SK-N-SH (cell line): Measurements from ENCODE around the gene PTPRG. TPM values are rescaled to one million over a fixed set of nuclear protein-coding genes. Genes with fewer than 3 reads are reported as not detected.

Experiments
- CTCF ChIA-PET: fragments of 300-600, 350-600 bp; formaldehyde crosslinking; extraction: SDS; loops from one replicate; lab custom pipeline; 2021; lab: Yijun Ruan, JAX
- POLR2A ChIA-PET: fragments of 350-600 bp; sonication (Branson Sonifier 250); formaldehyde crosslinking; extraction: SDS; loops from one replicate; lab custom pipeline; 2020; ENCODE audit warnings: antibody characterized with exemption, inconsistent platforms; lab: Yijun Ruan, JAX
- DNase-seq: peaks from one replicate; pipeline ENCODE4 v3.0.0; 2012
- H2AFZ ChIP-seq: fragments of 200-600 bp; sonication (generic); 2 replicates; pipeline ENCODE4 v1.8.1; 2016; ENCODE audit warnings: antibody characterized with exemption, mild to moderate bottlenecking, low read depth
- H3F3A ChIP-seq: fragments of 200-600 bp; sonication (generic); replicated peaks from 2 replicates; pipeline ENCODE3; 2016; ENCODE audit warnings: antibody characterized with exemption, mild to moderate bottlenecking; ENCODE audit not compliant: insufficient read depth
- H3K27ac ChIP-seq, 2 experiments: fragments of 200-500 bp in 1 of 2; fragments of 200-600 bp in 1 of 2; sonication (Bioruptor generic) in 1 of 2; sonication (generic), shearing (Covaris generic) in 1 of 2; 2 replicates each; pipeline versions ENCODE4 v1.5.1 to v1.6.1; 2014 to 2016; ENCODE audit warnings: low read depth in 2 of 2, inconsistent platforms in 1 of 2, low read length in 1 of 2, mild to moderate bottlenecking in 1 of 2, mixed read lengths in 1 of 2
- H3K27me3 ChIP-seq: fragments of 200-600 bp; sonication (generic), shearing (Covaris generic); 2 replicates; pipeline ENCODE4 v1.6.1; 2016; ENCODE audit warnings: mixed run types; ENCODE audit not compliant: insufficient read depth
- H3K36me3 ChIP-seq, 2 experiments: fragments of 200-500 bp in 1 of 2; fragments of 200-600 bp in 1 of 2; sonication (Bioruptor generic) in 1 of 2; sonication (generic) in 1 of 2; replicated peaks in 1 of 2; 2 replicates each; pipeline versions ENCODE3 to v1.5.1; 2014 to 2016; ENCODE audit warnings: low read length in 1 of 2, mild to moderate bottlenecking in 1 of 2; ENCODE audit not compliant: insufficient read depth in 2 of 2, control insufficient read depth in 1 of 2
- H3K4me1 ChIP-seq, 2 experiments: fragments of 200-500 bp in 1 of 2; fragments of 200-600 bp in 1 of 2; sonication (Bioruptor generic) in 1 of 2; sonication (generic), shearing (Covaris generic) in 1 of 2; 2 replicates each; pipeline versions ENCODE4 v1.5.1 to v1.6.1; 2014 to 2016; ENCODE audit warnings: low read depth in 1 of 2, low read length in 1 of 2, mixed run types in 1 of 2; ENCODE audit not compliant: insufficient read depth in 2 of 2, control insufficient read depth in 1 of 2
- H3K4me2 ChIP-seq: fragments of 200-600 bp; sonication (generic), shearing (Covaris generic); 2 replicates; pipeline ENCODE4 v1.6.1; 2017; ENCODE audit warnings: mixed run types
- H3K4me3 ChIP-seq, 2 experiments: fragments of 200-500 bp in 1 of 2; fragments of 200-600 bp in 1 of 2; sonication (Bioruptor generic) in 1 of 2; sonication (generic), shearing (Covaris generic) in 1 of 2; 2 replicates each; pipeline versions ENCODE4 v1.5.1 to v1.8.1; 2014 to 2016; ENCODE audit warnings: low read depth in 2 of 2, inconsistent platforms in 1 of 2, low read length in 1 of 2, mild to moderate bottlenecking in 1 of 2, mixed read lengths in 1 of 2, moderate library complexity in 1 of 2
- H3K79me2 ChIP-seq: fragments of 200-600 bp; sonication (generic); 2 replicates; pipeline ENCODE4 v1.8.1; 2017; ENCODE audit warnings: mild to moderate bottlenecking; ENCODE audit not compliant: insufficient read depth
- H3K9ac ChIP-seq: fragments of 200-600 bp; sonication (generic); 2 replicates; pipeline ENCODE4 v1.6.1; 2017; ENCODE audit warnings: mixed run types
- H3K9me2 ChIP-seq: fragments of 200-600 bp; sonication (generic); 2 replicates; pipeline ENCODE4 v1.6.1; 2017; ENCODE audit warnings: mixed run types
- H3K9me3 ChIP-seq: fragments of 200-600 bp; sonication (generic); 2 replicates; pipeline ENCODE4 v1.6.1; 2017; ENCODE audit warnings: mixed run types, mild to moderate bottlenecking, moderate library complexity
- H4K20me1 ChIP-seq: fragments of 200-600 bp; sonication (generic); 2 replicates; pipeline ENCODE4 v1.6.1; 2017; ENCODE audit warnings: mild to moderate bottlenecking, mixed run types; ENCODE audit not compliant: insufficient read depth
- CHD2 ChIP-seq: fragments of 150-350 bp; IDR thresholded peaks from 2 replicates; pipeline ENCODE4 v1.6.1; 2018; ENCODE audit warnings: low read length; ENCODE audit not compliant: partially characterized antibody
- EP300 ChIP-seq, 2 experiments: IDR thresholded peaks; 2 replicates each; pipeline versions ENCODE4 v1.4.0 to v1.6.1; 2012; ENCODE audit warnings: borderline replicate concordance in 1 of 2, low read depth in 1 of 2, low read length in 1 of 2
- EZH2phosphoT487 ChIP-seq: fragments of 200-600 bp; sonication (generic); IDR thresholded peaks from 2 replicates; pipeline ENCODE4 v1.6.1; 2017; ENCODE audit warnings: low read depth, mixed run types, mild to moderate bottlenecking, antibody characterized with exemption, moderate library complexity, borderline replicate concordance
- FOXM1 ChIP-seq: IDR thresholded peaks from 2 replicates; pipeline ENCODE4 v1.4.0; 2012; ENCODE audit warnings: low read depth, mild to moderate bottlenecking
- GABPA ChIP-seq: IDR thresholded peaks from 2 replicates; pipeline ENCODE4 v1.4.0; 2012; ENCODE audit warnings: low read depth, mild to moderate bottlenecking
- MXI1 ChIP-seq: IDR thresholded peaks from 2 replicates; pipeline ENCODE4 v1.6.1; 2012; ENCODE audit warnings: mild to moderate bottlenecking, low read depth, low read length, improper control_type of control experiment
- NFIC ChIP-seq: IDR thresholded peaks from 2 replicates; pipeline ENCODE4 v1.4.0; 2012; ENCODE audit warnings: borderline replicate concordance
- RFX5 ChIP-seq: IDR thresholded peaks from 2 replicates; pipeline ENCODE4 v1.6.1; 2012; ENCODE audit warnings: mild to moderate bottlenecking, improper control_type of control experiment, low read length
- SIN3A ChIP-seq: IDR thresholded peaks from 2 replicates; pipeline ENCODE4 v1.6.1; 2012; ENCODE audit warnings: low read depth, mild to moderate bottlenecking, low read length, moderate library complexity, borderline replicate concordance
- TAF1 ChIP-seq: IDR thresholded peaks from 2 replicates; pipeline ENCODE4 v1.6.1; 2012; ENCODE audit warnings: low read depth, mild to moderate bottlenecking, low read length, moderate library complexity, borderline replicate concordance
- TCF12 ChIP-seq: IDR thresholded peaks from 2 replicates; pipeline ENCODE4 v1.4.0; 2012
- YY1 ChIP-seq: IDR thresholded peaks from 2 replicates; pipeline ENCODE4 v1.4.0; 2012; ENCODE audit warnings: low read depth, mild to moderate bottlenecking
- WGBS: methylation state at CpG from one replicate; pipeline ENCODE4 v1.1.6; 2017; ENCODE audit warnings: low lambda C conversion rate; 5-methylcytosine and 5-hydroxymethylcytosine counted together
- polyA plus RNA-seq, 3 experiments: library from polyadenylated mRNA; depleted of rRNA; stranded (reverse); fragments of >200 nt; gene quantifications; 2 replicates each; pipeline ENCODE4 v1.2.3, GENCODE V29; 2012
- TF ChIP-seq, protein P1 (sequence below): IDR thresholded peaks from 2 replicates; pipeline ENCODE4 v1.4.0; 2012; ENCODE audit warnings: low read depth, borderline replicate concordance
- TF ChIP-seq, protein P2 (sequence below): fragments of 150-350 bp; IDR thresholded peaks from 2 replicates; pipeline ENCODE4 v1.6.1; 2016; ENCODE audit warnings: mild to moderate bottlenecking, low read depth, low read length
- TF ChIP-seq, protein P3 (sequence below): fragments of 200-600 bp; sonication (generic); IDR thresholded peaks from 2 replicates; pipeline ENCODE4 v1.6.1; 2017; ENCODE audit warnings: antibody characterized with exemption, mild to moderate bottlenecking, moderate library complexity

The PTPRG gene
- polyA plus RNA-seq, 1 of the 3 experiments (the other 2 are of a cell fraction), result 14.1 TPM

DNA sequence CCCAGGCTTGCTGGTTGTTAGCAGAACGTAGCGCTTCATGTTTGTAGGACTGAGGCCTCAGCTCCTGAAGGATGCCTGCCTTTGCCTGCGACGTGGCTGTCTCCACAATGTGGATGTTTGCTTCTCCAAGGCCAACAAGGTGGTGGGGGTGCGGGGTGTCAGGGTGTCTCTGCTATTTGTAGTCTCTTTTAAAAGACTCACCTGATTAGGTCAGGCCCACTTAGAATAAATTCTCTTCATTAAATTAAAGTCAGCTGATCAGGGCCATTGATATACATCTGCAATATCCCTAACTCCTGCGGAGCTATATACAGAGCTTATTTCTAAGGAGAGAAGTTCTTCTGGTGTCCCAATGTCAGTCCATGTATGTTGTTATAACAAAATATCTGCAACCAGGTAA, 44.8 kb downstream of the PTPRG start:
- no peaks in the 10 kb centered on the region for H3K9me3 ChIP-seq
- H3K9ac ChIP-seq, result no peak overlapping the region
- H4K20me1 ChIP-seq, result 0 out of 2 replicates have a peak, but pooled peaks cover 5% of the 10 kb centered on the region
- peaks cover 19% of the 10 kb centered on the region for H3K79me2 ChIP-seq
- H3K4me1 ChIP-seq, result peaks cover 0 to 2% of the 10 kb centered on the region in 2 experiments; a peak in 1 of 4 replicates
- 93% methylated on average over 6 of the region's 6 CpGs for WGBS
- CTCF ChIA-PET, result no interaction called here
- H3K9me2 ChIP-seq, result no peaks in the 10 kb centered on the region
- TF ChIP-seq FOXM1, result no peak
- no peak for TF ChIP-seq EZH2phosphoT487
- no peak for TF ChIP-seq TAF1
- TF ChIP-seq, protein P1, sequence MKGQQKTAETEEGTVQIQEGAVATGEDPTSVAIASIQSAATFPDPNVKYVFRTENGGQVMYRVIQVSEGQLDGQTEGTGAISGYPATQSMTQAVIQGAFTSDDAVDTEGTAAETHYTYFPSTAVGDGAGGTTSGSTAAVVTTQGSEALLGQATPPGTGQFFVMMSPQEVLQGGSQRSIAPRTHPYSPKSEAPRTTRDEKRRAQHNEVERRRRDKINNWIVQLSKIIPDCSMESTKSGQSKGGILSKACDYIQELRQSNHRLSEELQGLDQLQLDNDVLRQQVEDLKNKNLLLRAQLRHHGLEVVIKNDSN, result no peak
- no peak for TF ChIP-seq EP300 (IDR thresholded peaks at IDR 0.05; ENCODE audit: borderline replicate concordance in 1 of 2, low read depth in 1 of 2, low read length in 1 of 2)
- no peak for TF ChIP-seq SIN3A
- no peak for TF ChIP-seq TCF12
- no peak for TF ChIP-seq RFX5
- TF ChIP-seq, protein P2, sequence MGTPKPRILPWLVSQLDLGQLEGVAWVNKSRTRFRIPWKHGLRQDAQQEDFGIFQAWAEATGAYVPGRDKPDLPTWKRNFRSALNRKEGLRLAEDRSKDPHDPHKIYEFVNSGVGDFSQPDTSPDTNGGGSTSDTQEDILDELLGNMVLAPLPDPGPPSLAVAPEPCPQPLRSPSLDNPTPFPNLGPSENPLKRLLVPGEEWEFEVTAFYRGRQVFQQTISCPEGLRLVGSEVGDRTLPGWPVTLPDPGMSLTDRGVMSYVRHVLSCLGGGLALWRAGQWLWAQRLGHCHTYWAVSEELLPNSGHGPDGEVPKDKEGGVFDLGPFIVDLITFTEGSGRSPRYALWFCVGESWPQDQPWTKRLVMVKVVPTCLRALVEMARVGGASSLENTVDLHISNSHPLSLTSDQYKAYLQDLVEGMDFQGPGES, result no peak
- TF ChIP-seq CHD2, result no peak
- TF ChIP-seq MXI1, result no peak
- no peak for TF ChIP-seq NFIC
- TF ChIP-seq YY1, result no peak
- TF ChIP-seq GABPA, result no peak
- TF ChIP-seq, all 33 proteins: peak for 0
- no peak overlapping the region for H3K4me3 ChIP-seq
- H3K4me2 ChIP-seq, result no peak overlapping the region
- peaks cover 0 to 15% of the 10 kb centered on the region in 2 experiments for H3K36me3 ChIP-seq
- H3F3A ChIP-seq, result no peaks in the 10 kb centered on the region
- DNase-seq, result no peak
- H2AFZ ChIP-seq, result no peak overlapping the region
- no peak overlapping the region for H3K27ac ChIP-seq
- H3K27me3 ChIP-seq, result no peaks in the 10 kb centered on the region
- POLR2A ChIA-PET, result no interaction called here

DNA sequence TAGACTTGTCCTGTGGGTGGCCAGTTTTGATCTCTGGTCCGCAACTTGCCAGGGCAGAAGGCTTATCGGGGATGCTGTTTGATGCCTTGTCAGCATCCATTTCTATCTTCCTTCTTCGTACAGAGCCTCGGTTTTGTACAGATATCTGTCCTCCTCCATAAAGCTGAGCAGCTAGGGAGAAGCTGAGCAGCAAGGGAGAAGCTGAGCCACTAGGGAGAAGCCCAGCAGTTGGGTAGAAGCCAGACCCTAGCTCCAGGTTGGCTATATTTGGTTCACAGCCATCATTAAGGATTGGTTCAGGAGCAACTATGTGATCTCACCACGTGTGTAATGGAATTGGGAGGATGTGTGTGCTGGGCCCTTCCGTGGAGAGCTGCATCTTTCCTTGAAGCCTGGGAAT, 46.7 kb downstream of the PTPRG start:
- TF ChIP-seq, protein P2, result no peak
- TF ChIP-seq, protein P3, sequence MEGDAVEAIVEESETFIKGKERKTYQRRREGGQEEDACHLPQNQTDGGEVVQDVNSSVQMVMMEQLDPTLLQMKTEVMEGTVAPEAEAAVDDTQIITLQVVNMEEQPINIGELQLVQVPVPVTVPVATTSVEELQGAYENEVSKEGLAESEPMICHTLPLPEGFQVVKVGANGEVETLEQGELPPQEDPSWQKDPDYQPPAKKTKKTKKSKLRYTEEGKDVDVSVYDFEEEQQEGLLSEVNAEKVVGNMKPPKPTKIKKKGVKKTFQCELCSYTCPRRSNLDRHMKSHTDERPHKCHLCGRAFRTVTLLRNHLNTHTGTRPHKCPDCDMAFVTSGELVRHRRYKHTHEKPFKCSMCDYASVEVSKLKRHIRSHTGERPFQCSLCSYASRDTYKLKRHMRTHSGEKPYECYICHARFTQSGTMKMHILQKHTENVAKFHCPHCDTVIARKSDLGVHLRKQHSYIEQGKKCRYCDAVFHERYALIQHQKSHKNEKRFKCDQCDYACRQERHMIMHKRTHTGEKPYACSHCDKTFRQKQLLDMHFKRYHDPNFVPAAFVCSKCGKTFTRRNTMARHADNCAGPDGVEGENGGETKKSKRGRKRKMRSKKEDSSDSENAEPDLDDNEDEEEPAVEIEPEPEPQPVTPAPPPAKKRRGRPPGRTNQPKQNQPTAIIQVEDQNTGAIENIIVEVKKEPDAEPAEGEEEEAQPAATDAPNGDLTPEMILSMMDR, result no peak
- TF ChIP-seq MXI1, result no peak
- no peak for TF ChIP-seq FOXM1

More for the DNA sequence above, 46.7 kb downstream of the PTPRG start:
- peaks cover 15% of the 10 kb centered on the region for H3K79me2 ChIP-seq
- H3K9me2 ChIP-seq, result no peaks in the 10 kb centered on the region
- H4K20me1 ChIP-seq, result 0 out of 2 replicates have a peak, but pooled peaks cover 5% of the 10 kb centered on the region
- no peaks in the 10 kb centered on the region for H3K4me1 ChIP-seq
- ChIA-PET POLR2A (no interaction called here), CTCF (no interaction called here)
- WGBS, result 91% methylated on average over 4 of the region's 6 CpGs
- H3K9me3 ChIP-seq, result no peaks in the 10 kb centered on the region
- no peak overlapping the region for H3K27ac ChIP-seq
- no peak overlapping the region for H3K9ac ChIP-seq
- no peak for DNase-seq
- H3K27me3 ChIP-seq, result no peaks in the 10 kb centered on the region
- no peak overlapping the region for H3K4me3 ChIP-seq
- no peak overlapping the region for H2AFZ ChIP-seq
- no peaks in the 10 kb centered on the region for H3F3A ChIP-seq
- peaks cover 0 to 11% of the 10 kb centered on the region in 2 experiments for H3K36me3 ChIP-seq
- H3K4me2 ChIP-seq, result no peak overlapping the region
